GM18867 (cell line): ENCODE results near the gene SPTBN5.
A peak's percentile ranks its signal among the peaks of the same experiment; 100 is the strongest.
"Not testable (repeated sequence)": the region's sequence is repeated elsewhere in the genome, so short reads cannot be mapped to it uniquely, and the experiment has no call there.

ENCODE experiments used
- ATAC-seq: cut with Tn5 transposase; IDR thresholded peaks from one replicate; pipeline ENCODE4 v1.9.1; 2021; ENCODE audit warnings: mild to moderate bottlenecking, moderate library complexity; ENCODE audit not compliant: unreplicated experiment

Gene SPTBN5

DNA sequence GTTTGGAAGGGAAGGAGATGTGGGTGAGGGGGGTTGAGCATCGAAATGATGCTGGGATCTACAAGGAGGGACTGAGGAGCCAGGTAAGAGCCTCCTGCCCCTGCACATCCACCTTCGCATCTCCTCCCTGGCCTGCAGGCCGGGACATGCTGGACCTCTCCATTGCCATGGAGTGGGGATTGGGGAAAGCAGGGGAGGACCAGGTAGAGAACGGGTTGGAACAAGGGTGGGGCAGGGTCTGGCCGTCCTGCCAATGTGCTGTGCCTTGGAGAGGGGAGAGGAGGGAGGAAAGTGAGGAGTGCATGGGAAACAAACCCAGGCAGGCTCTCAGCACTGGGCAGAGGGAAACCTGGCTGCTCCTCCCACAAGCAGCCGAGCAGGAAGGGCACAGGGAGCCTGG lies 44.6 kb downstream of the SPTBN5 start:
- no peak for ATAC-seq

DNA sequence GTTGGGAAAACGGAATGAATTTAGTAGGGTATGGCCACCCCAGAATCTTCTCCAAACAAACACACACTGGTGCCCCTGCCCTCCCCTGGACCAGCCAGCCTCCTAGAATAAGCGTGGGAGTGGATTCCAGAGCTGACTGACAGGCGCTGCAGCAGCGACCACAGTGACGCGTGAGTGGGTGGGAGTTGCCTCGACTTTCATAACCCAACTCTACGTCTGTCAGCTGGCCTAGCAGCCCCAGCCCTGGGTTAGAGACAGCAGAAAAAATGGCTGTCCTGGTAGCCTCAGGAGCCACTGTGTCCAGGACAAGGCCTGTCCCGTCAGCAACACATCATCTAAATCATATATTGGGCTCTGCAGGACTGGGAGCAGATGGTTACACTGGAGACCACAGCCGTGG lies 45.2 kb downstream of the SPTBN5 start:
- ATAC-seq = no peak

DNA sequence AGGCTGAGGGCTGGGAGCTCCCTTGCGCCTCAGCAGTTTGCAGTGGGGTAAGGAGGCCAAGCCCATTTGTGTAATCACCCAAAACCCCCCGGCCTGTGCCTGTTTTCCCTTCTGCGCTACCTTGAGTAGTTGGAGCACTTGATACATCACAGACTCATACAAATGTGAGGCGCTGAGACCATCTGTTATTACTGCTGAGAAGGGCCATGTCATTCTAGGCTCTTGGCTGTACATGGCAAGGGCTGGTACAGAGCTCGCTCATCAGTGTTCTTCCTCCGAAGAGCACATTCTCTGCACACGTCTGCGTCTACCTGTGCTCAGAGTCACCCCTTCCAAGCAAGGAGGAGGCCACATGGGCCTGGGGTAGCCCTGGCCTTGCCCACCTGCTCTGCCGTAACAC lies 45.9 kb downstream of the SPTBN5 start:
- ATAC-seq = no peak

DNA sequence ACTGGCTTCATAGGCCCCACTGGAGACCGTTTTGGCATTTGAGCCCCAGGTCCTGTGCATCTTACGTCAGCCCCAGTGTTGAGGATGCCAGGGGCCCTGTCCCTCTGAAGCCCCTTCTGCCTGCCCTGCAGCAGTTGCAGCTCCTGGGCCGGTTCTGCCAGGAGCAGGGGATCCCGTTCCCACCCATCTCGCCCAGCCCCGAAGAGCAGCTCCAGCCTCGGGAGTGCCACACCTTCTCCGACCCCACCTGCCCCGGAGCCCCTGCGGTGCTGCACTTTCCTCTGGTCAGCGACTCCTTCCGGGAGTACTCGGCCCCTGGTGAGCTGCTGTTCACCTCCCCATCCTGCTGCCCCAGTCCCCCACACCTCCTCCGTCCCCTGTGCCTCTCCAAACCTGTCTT lies 46.6 kb downstream of the SPTBN5 start:
- ATAC-seq = no peak

DNA sequence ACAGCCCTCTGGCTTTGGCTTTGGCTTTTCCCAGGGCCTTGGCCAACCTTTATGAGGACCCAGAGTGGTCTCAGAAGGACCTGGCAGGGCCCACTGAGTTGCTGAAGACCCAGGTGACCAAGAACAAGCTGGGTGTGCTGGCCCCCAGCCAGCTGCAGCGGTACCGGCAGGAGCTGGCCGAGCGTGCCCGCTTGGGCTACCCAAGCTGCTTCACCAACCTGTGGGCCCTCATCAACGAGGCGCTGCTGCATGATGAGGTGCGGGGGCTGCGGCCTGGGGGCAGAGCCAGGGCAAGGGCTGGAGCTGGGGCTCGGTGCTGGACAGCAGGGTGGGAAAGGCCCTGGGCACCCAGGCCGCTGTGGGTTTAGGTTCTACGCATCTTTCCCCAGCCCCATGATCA lies 49.0 kb downstream of the SPTBN5 start:
- ATAC-seq = no peak

DNA sequence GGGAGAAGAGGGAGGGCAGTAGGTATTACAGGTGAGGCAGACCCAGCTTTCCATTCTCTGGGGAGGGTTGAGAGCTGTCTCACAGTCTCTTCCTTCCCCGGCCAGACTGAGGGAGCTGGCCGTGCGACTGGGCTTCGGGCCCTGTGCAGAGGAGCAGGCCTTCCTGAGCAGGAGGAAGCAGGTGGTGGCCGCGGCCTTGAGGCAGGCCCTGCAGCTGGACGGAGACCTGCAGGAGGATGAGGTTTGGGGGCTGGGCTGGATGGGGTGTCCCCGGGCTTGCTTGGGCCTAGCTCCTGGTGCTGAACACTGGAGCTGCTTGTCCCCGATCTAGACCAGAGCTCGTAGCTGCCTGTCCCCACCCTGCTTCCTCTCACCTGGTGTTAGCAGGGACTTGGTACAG lies 50.3 kb downstream of the SPTBN5 start:
- no peak for ATAC-seq

DNA sequence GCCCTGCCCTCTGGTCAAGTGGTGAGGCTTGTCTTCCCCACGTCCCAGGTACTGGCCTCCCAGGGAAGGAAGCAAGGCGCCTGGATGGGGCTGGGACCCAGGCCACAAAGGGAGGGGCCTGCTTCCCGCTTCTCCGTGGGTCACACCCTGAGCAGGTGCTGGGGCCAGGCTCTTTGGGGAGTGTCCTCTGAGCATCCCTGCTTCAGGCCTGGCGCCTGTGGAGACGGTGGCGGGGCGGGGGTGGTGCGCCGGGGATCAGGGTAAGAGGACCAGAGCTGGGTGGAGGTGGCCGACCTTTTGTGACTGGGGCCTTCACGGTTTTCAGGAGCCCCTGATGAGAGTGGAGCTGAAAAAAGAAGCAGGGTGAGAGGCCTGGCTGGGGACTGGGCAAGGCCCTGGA lies 51.6 kb downstream of the SPTBN5 start:
- ATAC-seq = no peak

DNA sequence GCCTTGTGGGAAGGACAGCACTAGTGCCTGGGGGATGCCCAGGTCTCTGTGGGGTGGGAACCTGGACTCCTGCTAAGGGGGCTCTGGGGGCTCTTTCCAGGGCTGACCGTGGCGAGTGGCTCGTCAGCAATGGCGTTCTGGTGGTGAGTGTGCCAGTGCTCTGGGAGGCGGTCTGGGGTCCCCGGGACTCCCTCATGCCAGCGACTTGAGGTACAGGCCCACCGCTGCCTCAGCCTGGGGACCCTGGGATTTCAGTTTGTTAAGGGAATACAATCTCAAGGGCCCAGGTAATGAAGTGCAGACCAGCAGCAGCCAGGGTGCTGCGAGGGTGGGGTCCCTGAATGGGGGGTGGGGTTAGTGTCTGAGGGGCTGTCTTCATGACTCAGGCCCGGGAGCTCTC lies 52.7 kb downstream of the SPTBN5 start:
- no peak for ATAC-seq

DNA sequence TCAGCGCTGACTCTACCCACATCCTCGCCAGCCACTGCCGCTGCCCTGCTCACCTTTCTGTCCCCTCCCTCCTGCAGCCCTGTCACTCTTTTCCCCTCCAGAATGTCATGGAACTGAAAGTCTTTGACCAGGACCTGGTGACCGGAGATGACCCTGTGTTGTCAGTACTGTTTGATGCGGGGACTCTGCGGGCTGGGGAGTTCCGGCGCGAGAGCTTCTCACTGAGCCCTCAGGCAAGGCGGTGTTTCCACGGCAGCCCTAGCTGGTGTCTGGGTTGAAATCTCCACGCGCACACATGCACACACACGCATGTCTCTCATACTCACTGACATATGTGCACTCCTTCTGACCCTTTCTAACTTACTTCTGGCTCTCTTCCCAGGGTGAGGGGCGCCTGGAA lies 53.2 kb downstream of the SPTBN5 start:
- ATAC-seq = no peak

DNA sequence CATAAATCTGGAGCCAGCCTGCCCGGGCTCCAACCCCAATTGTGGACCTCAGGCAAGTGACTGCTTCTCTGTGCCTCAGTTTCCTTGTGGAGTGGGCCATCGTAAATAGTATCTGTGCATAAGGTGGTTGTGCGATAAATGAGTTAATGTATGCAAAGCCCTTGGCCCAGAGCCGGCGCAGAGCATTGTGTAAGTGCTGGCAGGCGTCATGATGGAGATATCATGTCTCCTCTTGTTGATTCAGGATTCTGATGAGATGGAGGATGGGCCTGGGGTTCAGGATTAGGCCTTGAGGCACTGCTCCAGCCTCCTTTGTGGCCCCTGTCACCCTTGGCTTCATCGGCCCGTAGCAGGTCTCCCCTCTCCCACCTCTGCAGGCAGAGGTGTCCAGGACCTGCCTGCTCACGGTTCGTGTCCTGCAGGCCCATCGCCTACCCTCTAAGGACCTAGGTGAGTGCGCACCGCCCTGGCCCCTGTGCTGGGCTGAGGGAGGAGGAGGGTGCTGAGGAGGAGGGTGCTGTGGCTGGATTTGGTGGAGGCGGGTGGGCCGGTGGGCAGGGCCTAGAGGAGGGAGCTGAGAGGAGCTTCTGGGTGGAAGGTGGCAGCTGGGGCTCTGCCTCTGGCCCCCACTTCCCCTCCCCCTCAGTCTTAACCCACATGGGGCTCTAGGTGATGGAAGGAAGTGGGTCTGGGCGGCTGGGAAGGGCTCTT lies 53.9 kb downstream of the SPTBN5 start:
- ATAC-seq = no peak

DNA sequence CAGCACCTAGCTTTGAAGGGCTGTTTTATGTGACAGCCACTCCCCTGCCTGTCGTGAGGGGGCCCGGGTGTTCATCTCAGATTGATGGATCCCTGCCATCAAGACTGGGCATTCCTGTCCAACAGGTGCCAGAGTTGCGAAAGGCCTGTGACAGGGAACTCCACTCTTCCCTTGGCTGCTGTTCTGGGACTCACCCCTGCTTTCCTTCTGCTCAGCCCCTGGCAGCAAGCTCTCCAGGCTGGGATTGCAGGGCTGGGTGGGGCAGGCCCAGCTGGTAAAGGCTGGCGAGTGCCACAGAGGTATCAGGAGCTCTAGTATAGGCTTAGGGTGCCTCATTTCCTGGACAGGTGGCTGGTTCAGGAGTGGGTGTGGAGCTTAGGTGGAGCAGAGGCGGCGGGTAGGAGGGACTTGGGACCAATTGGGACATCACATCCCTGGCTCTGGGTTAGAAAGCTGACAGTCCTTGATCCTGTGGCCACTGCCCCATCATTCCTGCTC lies 55.4 kb downstream of the SPTBN5 start, which contains the start of gene PLA2G4B:
Gene PLA2G4B (plus strand): TSS at position 448 of the 498 bp plus-strand sequence. CDS start 67 bp downstream, outside the sequence.
- ATAC-seq = no peak

DNA sequence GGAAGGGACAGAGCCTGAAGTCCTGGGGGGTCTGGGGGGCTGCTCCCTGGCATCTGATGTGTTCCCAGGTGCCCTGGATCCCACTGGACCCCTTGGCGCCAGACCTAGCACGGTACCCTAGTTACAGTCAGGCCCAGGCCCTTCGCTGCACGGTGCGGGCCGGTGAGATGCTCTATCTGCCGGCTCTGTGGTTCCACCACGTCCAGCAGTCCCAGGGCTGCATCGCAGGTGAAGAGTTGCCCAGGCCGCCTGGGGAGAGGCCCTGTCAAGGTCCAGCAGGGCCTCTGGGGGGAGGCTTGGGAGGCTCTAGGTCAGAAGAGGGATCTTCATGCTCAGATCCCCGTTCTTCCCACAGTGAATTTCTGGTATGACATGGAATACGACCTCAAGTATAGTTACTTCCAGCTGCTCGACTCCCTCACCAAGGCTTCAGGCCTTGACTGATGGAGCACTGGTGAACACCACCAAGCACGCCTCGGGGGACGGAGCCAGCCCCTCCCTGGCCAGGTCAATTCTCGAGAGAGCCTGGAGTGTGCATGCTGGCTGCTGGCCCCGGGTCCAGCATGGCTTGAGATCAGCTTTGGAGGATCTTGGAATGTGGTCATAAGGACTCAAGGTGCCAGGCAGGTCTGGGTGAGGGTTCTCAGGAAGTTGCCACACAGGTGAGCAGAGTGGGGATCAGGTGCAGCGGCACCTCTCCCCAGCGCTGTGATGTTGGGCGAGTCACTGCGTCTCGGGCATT lies 57.0 kb downstream of the SPTBN5 start:
- ATAC-seq = no peak

DNA sequence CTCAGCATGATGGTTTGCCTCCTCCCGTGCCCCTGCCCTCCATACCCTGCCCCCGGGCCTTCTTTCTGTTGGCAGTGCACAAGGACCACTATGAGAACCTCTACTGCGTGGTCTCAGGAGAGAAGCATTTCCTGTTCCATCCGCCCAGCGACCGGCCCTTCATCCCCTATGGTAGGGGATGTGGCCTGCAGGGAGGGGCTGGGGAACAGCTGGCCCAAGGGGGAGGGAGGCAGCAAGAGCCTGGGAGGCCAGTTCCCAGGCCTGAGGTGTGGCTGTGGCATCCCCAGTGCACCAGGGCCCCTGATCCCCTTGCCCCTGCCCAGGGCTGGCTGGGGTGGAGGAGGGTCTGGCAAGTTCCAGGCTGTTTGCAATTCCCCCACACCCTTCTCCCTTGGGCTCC lies 57.8 kb downstream of the SPTBN5 start:
- no peak for ATAC-seq

DNA sequence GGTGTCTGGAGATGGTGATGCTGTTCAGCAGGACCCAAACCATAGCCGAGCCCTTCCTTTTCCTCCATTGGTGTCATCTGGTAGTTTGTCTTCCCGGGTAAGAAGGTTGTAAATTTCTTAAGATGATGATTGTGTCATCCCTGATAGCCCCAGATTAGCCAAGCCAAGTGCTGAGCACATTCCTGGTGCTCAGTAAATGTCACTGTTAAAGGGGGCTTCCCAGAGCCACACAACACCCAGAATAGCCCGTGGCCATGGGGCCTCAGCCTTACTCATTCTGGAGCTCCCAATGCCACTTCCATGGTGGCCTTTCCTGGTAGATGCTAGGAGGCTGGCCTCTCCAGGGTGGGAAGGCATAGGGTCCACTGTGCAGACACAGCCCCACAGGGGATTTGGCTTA lies 59.8 kb downstream of the SPTBN5 start:
- ATAC-seq = no peak

DNA sequence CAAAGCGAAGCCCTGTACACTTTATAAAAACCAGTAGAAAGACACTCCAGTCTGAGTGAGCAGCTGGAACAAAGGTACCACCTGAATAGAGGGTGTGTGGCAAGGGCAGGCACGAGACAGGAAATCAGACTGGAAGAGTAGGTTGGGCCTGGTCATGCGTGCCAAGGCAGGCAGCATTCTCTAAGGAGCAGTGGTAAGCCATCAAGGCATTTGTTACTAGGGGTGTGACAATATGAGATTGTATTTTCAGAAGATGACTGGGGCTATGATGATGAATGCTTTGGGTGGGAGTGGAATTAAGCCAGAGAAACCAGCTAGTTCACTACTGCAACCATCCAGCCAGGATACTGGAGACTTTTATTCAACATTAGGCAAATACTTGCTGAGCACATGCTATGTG lies 61.0 kb downstream of the SPTBN5 start:
- ATAC-seq = no peak

DNA sequence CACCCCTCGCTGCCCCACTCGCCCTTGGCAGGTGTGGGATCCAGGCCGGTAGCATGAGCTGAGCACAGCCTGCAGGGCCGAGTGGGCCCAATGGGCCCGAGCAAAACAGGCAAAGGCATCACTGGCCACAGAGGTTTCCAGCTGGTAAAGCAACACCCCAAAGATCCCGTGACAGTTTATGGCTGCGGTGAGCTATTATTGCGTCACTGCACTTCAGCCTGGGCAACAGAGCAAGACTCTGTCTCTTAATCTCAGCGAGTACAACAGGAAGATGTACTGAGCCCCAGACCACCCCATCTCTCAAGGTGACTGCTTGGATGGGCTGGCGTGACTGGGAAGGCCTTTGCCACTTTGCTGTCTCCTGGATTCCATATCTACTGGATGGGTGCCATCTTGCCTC lies 61.6 kb downstream of the SPTBN5 start:
- no peak for ATAC-seq

DNA sequence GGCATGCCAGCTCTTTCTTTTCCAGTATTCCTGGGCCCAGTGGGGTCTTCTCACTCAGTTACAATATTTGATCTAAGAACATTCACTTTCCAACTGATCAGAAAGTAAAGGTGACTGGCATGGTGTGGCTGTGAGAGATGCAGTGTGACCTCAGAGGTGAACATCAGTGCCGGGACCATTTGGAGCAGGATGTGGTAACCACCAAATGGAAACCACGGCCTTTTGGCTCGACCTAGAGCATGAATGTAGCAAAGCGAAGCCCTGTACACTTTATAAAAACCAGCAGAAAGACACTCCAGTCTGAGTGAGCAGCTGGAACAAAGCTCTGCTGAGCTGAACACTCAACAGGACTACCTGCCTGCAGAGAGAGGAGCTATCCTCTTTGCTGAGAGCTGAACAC lies 62.6 kb downstream of the SPTBN5 start:
- ATAC-seq = not testable (repeated sequence)

DNA sequence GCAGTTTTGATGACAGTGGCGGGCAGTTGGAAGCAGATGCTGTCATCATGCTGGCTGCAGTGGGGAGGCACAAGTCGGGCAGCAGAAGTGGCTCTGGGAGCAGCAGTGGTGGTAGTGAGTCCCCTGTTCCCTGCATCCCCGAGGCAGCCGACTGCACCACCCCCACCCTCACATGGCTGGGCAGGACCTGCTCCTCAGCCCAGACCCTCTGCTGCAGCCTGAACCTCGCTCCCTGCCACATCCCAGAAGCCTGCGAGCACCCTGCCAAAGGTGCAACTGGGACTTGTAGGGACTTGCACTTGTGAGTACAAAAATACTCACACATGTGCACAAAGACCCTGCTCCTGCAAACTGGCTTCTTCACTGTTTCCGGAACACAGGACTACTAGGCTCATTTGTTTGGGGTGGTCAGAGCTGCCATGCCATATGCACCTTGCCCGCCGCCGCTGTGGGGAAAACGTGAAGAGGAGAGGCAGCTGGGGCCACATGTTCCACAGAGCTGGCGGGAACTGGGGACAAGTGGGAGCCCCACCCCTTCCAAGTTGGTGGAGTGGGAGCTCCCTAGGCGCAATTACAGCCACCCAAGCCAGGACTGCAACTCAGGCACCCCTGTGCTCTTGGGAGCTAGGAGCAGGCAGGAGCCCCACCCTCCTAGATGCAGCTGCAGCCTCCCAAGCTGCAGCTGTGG lies 63.8 kb downstream of the SPTBN5 start:
- no peak for ATAC-seq

DNA sequence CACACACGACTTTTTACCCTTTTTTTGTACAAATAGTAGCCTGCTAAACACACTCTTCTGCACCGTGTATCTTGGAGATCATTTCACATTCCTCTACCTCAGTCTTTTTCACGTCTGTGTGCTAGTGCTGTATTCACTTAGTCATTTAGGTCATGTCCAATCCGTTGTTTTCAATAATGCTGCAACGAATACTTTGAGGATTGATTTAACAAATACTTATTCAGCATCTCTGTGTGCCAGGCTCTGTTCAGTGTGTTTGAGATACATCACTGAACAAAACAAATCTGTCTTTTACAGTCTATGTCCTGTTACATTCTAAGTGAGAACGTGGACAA lies 65.1 kb downstream of the SPTBN5 start:
- ATAC-seq = no peak

DNA sequence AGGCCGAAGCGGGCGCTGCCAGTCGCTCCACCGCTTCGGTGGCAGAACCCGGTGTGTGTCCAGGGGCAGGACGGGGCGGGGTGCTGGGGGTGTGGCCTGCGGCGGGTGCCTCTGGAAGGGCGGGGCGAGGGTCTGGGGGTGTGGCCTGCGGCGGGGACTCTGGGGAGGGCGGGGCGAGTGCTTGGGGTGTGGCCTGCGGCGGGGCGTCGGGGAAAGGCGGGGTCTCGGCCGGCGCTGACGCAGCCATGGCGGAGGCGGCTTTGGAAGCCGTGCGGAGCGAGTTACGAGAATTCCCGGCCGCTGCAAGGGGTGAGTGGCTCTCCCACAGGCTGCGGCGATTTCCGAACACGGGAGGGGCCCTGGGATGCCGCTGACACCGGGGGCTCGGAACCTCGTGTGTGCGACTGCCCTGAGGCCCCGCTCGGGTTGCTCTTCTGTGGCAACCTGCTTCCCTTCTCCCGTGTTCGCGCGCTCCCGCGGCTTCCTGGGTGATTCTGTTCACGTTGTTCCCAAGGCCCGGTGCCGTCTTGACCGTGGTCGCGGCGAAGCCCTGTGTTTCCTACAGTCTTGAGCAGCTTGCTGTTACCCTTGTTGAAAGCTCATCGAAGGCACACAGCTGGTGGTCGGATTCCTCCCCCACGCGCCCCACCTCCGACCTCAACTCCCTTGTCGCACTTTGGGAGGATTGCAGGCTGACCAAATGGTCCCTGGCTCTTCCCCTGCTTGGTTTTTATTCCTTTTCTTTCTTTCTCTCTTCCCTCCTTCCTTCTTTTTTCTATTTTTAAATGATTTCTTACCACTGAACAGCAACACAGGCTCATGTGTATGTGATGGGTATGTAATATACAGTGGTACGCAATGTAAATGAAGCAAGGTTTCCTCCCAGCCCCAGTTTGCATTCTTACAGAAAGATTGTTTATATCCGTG lies 65.7 kb downstream of the SPTBN5 start, which contains the start of gene JMJD7:
Gene JMJD7 (plus strand): TSS at position 213 of the 927 bp plus-strand sequence. CDS start 33 bp downstream, at position 246.
- ATAC-seq = peak; percentile 77
